GM12891 (cell line): ENCODE results near the gene PEX5L.

Experiments
- POLR2A ChIP-seq: IDR thresholded peaks from 2 replicates; pipeline ENCODE4 v1.6.1; 2011; ENCODE audit warnings: low read depth, low read length, control low read depth
- POLR2AphosphoS5 ChIP-seq: IDR thresholded peaks from 2 replicates; pipeline ENCODE4 v1.6.1; 2011; ENCODE audit warnings: low read depth, low read length, control low read depth
- TAF1 ChIP-seq: IDR thresholded peaks from 2 replicates; pipeline ENCODE4 v1.6.1; 2011; ENCODE audit warnings: low read depth, low read length, control low read depth

GRCh38 chr3:179772297-179772696 lies 264.4 kb downstream of the PEX5L start:
- TF ChIP-seq POLR2A (no peak), TAF1 (no peak), POLR2AphosphoS5 (no peak)
